Measurements from ENCODE around the gene TREML1.
"Not testable (repeated sequence)": the region's sequence is repeated elsewhere in the genome, so short reads cannot be mapped to it uniquely, and the experiment has no call there.

TREML1 gene, protein sequence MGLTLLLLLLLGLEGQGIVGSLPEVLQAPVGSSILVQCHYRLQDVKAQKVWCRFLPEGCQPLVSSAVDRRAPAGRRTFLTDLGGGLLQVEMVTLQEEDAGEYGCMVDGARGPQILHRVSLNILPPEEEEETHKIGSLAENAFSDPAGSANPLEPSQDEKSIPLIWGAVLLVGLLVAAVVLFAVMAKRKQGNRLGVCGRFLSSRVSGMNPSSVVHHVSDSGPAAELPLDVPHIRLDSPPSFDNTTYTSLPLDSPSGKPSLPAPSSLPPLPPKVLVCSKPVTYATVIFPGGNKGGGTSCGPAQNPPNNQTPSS

DNA sequence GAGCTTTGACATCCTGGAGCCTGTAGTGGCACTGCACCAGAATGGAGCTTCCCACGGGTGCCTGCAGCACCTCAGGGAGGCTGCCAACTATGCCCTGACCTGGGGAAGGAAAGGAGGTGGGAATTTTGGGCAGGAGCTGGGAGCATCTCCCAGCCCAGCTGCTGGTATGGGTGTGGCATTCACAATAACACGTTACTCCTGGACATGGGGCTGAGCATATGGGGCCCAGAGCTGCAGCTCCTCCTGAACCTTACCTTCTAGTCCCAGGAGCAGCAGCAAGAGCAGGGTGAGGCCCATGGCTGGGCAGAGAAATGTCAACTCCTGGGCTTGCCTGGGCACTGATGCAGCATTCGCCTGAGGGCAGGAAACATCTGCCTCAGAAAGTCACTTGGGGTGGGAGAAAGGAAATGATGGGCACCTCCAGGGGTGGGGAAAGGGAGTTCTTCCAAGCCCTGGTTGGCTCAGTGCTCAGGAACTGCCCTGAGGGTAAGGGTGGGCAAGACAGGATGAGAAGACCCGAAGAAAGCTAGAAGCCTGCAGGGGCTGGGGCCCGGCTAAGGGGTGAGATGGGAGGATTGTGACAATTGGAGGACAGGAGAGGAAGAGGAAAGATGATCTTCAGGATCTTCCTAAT is at the start of gene TREML1:
Gene TREML1, minus strand, starts transcription at position 356 of the 634 bp plus-strand sequence. Its CDS starts 59 bp downstream, at position 297.
- DNase-seq = no peak

DNA sequence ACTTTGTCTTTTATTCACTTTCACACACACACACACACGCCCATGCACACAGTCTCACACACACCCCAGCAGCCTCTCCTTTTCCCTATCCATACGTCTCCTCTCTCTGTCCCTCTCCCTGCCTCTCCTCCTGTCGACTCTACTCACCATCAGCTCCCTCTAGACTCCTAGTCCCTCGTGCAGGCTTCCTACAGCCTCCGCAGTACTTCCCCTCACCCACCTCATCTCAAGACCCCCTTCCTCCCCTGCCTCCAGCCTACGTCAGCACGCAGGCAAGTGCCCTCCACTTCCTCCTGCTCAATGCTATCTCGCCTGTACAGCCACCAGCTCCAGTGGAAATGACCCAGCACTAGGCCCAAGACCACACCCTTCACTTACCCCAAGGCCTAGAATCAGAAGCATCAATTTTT is 47.6 kb upstream of the TREML1 start:
- DNase-seq = no peak

- no peak for DNase-seq
Measured at GRCh38 chr6:41200901-41201763, 47.0 kb upstream of the TREML1 start, which contains the start of gene TREML2. Gene TREML2, minus strand, starts transcription at chr6:41201149. Its CDS starts 141 bp downstream, at chr6:41201008.

- DNase-seq = peak; percentile 31 to 60
Measured at GRCh38 chr6:41200296-41200900, 46.3 kb upstream of the TREML1 start.

GRCh38 chr6:41199552-41200246 is 45.6 kb upstream of the TREML1 start:
- DNase-seq = no peak

DNA sequence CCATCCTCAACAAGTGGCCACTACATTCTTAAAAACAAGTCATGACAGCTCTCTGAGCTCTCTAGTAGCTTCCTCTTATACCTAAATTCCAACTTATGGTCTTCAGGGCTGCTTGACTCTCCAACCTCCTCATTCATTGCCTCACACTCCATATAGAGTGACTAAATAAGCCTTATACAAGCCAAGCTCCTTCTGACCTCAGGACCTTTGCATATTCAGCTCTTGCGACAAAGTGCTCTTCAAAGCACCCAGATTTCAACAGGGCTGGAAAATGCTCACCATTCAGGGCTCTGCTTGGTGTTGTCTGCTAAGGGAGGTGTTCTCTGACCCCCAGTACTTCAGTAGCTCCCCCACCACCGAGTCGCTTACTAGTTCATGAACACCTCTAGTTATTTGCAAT is 43.1 kb upstream of the TREML1 start:
- peak in 1 of 2 donors; percentile 19 for DNase-seq

DNA sequence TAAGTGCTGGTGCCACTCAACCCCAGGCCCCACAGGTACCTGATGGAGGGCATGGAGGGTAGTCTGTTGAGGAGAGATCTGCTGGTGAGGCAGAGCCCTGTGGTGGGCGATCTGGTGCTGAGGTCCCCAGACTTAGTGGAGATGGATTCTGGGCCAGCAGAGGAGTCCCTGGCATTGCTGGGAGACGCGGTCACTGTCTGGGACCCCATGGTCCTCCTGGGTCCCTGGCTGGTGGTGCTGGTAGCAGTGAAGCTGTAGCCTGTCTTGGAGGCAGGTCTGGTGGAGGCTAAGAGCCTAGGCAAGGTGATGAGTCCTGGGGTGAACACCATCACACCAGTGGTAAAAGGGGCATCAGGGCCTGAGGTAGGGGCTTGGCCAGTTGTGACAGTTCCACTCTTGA is 40.2 kb upstream of the TREML1 start:
- DNase-seq = no peak

DNA sequence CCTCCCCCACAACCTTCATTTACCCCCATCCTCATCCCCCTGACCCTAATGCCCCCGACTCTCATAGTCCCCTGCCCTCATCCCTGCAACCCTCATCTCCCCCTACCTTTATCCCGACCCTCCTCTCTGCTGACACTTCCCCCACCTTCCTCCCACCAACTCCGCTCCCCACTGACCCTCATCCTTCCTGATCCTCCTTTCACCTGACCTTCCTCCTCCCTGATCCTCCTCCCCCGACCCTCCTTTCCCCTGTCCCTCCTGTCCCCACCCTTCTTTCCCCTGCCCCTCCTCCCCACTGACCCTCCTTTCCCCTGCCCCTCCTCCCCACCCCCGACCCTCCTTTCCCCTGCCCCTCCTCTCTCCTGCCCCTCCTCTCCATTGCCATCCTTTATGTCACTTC is 39.7 kb upstream of the TREML1 start:
- DNase-seq = no peak

- no peak for DNase-seq
Measured at GRCh38 chr6:41193171-41193734, 39.1 kb upstream of the TREML1 start.

DNA sequence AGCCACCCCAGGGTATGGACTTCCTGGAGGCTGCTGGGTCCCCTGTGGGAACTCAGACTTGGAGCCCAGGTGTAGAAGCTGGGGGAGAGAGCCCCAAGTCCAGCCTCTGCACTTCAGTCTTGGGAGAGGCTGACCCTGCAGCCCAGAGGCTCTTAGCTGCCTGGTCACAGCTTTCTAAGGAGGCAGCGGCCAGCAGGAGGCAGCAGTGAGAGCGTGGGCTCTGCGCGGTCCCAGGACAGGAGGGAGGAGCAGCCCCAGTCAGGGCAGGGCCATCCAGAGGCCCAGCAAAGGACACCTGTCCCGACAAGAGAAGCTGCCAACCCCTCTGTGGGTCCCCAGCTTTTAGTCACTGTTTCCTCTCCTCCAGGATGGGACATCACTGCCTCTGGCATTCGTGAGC is 37.4 kb upstream of the TREML1 start:
- peak; percentile 32 to 41 for DNase-seq

DNA sequence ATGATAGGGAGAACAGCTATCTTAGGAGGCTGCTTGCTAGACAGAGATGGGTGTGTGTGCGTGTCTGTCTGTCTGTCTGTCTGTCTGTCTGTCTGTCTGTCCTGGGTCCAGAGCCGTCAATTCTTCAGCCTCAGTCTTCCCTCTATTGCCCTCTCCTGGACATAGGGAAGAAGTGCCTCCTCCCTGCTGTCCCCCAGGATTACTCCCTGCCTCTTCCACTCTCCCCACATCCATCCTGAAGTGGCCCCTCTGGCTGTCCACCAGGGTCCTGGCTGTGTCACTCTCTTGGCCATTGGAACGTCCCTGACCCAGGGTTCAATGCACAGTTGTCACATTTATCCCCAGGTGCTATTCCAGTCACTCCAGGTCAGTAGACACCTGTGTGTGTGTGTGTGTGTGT is 36.6 kb upstream of the TREML1 start:
- no peak for DNase-seq

GRCh38 chr6:41189967-41190366 is 35.8 kb upstream of the TREML1 start:
- no peak for DNase-seq

GRCh38 chr6:41189046-41189445 is 34.9 kb upstream of the TREML1 start:
- not testable (repeated sequence) for DNase-seq

DNA sequence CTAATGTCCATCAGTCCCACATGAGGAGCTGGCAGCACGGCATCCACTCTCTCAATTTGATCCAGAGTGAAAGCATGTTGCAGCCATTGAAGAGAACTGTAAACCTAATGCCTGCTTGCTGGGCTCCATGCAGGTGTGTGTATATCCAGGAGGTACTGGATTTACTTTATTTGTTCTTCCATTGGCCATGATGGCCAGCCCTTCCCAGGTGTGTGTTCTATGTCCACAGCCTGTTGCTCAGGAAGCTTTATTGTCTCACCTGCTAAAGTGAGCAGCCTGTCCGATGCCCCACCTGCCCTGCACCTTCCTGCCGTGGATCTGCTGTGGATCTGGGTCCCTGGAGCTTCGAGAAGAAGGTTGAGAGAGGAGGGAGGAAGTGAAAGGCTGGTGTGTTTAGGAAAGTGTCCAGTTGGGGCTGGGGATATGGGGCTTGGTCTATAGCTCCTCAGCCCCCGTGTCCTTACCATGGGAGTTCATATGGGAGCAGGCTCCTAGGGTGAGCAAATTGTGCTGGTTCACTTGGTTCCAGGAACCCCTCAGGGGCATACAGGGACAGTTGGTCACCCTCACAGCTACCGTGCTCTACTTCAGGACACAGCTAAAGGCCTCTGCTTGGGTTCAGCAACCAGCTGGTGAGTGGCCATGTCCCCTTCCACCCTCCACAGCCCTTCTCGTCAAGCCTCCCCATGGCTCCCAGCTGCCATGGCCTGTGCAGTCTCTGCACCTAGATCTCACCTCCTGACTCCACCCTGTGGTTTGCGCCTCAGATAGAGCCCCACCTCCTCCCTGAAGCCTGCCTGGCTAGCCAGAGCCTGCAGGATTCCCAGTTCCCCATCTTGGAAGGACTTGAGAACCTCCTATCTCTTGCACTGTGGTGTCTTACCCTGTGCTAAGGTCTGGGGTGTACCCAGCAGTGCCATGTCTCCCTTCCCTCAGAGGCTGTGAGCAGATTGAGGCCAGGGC is 34.1 kb upstream of the TREML1 start:
- no peak for DNase-seq

DNA sequence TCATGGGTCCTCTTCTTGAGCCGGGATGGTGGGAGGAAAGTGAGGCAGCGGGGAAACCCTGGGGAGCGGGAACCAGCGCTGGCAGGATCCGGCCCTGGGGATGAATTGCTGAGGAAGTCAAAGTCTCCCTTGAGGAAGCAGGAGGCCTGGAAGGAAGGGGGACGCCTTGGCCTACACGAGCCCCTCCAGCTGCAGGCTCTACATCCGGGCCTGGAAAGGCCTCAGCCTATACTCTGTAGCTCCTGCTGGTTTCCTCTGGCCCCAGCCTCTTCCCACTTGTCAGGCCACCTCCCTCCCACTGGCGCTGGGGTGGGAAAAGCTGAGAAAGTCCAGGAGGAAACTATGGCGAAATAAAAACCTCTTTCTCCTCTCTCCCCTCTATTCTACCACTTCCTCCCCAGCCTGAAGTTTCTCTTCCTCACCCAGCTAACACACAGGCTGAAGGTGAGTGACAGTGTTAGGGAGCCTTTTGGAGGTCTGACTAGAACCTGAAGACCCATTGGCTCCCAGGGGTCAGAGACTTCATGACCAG is 31.9 kb upstream of the TREML1 start:
- peak; percentile 48 to 63 for DNase-seq

DNA sequence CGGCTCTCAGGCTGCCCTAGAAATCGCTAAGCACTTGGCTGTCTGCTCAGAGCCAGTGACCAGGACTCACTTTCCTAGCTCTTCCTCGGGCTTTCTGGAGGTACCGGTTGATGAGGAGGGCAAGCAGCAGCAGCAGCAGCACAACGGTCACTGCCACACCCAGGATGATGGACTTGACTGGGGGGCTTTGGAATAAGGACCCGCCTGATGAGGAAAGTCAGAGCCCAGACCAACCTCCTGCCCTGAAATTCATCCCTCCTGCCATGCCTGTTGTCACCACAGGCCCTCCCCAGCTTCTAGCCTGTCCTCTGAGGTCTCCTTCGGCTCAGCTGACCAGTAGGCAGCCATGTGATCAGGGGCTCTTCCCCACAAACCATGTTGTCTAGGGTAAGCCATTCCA is 30.6 kb upstream of the TREML1 start:
- DNase-seq = no peak

DNA sequence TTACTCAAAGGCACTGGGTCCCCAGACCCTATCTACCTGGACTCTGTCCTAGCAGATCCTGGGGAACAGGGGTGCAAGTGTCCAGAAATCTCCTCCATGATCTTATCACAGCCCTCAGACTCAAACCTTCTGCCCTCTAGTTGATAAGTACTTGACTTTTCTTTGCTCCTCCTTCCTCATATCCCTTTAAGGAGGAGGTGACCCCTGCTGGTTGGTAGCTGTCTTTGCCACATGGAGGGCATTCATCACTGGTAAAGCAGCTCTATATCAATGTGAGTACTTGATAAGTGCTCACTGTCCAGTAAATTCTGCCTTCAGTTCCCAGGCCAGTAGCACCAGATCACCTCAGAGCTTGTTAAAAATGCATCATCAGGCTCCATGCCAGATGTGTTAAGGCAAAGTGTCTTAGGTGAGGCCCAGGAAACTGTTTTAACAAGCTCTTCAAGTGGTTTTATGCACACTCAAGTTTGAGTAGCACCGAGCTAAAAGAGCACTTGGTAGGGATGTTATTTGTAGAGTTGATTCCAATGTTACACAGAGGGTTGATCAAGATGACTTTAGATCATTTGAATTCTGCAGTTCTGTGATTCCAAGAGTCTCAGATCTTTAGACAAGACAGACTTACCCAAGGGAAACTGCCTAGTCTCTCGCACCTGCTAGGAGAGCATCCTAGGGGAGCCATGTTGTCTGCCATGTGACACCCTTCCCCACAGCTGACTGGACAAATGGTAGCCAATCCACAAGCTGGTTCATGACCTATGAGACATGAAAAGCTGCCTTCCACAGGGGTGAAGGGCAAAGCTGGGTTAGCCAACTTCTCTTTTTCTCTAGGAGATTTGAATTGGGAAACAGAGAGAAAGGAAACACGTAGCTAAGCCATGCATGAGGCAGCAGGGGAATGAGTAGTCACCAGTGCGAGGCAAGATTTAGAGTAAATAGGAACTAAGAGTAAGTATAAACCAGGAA is 28.2 kb upstream of the TREML1 start:
- DNase-seq = peak; percentile 93 to 98

DNA sequence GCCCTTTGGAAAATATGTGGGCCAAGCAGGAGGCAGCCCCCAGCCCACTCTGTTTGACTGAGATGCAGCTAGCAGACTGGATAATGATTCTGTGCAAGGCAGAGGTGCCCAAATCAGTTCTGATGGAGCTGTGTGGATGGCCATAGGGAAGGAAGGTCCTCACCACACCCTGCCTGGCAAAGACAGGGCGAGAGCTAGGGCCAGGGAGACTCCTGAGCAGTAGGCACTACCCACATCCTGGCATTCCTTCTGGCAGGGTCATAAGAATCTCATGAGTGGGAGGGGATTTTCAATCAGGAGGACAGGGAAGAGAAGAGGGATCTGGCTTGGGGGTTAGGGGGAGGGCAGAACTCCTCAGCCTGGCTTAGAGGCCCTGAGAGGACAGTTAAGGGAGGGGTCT is 27.4 kb upstream of the TREML1 start:
- DNase-seq = no peak

DNA sequence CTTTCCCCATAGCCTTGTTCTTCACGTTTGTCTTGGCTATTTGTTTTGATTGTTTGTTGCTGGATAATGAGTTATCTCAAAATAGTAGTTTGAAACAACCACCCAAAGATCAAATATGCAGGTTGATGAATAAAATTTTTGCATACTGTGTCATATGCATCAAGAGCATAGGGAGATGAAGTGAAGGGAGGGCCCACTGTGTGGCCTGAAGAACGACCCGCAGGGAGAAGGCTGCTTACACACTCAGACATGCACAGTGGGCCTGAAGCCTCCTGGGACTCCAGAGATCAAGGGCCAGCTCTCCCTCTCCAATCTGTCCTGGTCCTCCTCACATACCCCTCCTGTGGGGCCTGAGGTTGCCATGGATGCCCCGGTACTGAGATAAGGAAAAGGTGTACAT is 25.0 kb upstream of the TREML1 start:
- DNase-seq = no peak
